Activated CD4-positive, alpha-beta T cell treated with anti-CD3 and anti-CD28 coated beads for 48 hours (primary cell): ENCODE data around the gene DNAJC8.

Experiments
- DNase-seq: peaks from one replicate; pipeline ENCODE4 v3.0.0-alpha.2; 2020

DNAJC8 gene

DNA sequence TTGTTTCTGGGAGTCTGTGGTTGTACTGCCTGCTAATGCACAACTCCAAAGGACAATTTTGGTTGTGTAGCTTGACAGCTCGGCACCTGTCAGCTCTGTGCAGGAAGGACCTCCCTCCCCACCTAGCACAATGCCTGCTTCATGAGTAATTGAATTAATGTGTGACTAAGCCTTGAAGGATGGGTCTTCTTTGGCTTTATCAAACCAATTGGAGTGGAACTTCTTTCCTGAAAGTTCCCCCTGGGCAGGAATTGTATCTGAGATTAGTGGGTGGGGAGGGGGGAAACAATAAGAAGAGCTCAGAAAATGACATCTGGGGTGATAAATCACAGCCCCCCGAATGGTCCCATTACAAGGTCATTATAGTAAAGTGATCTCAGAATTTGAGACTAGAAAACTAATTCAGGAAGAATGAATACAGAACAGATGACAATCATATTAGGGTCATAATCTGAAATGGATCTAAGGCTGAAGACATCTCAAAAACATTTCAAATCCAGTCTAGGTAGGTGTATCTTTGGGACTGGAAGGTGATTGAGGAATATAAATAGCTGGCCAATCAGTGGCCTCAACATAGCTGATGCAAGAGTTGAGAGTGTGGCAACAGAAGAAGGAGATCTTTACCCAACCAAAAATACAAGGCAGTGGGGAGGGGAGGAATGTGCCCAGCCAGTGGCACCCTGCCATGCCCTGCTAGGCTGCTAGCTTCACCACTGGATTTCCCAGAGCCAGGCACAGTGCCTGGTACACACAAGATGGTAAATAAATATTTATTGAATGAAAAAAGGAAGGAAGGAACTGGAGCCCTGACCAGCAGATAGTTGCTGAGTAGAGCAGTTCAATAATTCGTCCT is 16.4 kb upstream of the DNAJC8 start:
- peak; percentile 52 for DNase-seq

DNA sequence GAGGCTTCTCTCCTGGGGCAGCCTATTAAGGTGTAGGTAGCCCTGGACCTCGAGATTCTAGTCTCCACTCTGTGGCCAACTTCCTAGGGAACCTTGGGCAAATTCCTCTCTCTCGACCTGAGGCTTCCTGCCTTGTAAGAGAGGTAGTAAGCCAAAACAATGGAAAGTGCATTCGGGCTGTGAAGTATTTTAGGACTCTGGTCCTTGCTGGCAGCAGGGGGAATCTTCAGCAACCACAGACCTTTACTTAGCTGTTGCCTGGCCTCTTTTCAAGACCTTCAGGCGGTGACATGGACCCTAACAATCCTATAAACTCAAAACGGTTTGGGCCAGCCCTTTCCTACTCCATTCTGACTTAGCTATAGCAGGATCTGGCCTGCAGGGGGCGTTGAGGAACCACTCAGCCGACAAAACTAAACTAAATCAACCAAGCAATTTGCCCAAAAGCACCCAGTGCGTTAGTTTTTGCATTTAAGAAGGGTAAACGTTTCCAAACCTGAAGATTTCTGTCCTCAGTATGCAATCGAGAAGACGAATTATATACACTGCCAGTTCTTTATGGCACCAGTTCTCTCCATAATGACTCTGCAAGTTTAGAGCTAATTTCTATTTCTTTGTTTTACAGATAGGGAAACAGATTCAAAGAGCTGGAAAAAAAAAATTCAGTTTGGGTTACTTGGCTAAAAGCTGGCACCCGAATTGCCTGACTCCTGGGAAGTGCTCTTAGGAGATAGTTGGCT is 15.6 kb upstream of the DNAJC8 start:
- peak; percentile 89 for DNase-seq

DNA sequence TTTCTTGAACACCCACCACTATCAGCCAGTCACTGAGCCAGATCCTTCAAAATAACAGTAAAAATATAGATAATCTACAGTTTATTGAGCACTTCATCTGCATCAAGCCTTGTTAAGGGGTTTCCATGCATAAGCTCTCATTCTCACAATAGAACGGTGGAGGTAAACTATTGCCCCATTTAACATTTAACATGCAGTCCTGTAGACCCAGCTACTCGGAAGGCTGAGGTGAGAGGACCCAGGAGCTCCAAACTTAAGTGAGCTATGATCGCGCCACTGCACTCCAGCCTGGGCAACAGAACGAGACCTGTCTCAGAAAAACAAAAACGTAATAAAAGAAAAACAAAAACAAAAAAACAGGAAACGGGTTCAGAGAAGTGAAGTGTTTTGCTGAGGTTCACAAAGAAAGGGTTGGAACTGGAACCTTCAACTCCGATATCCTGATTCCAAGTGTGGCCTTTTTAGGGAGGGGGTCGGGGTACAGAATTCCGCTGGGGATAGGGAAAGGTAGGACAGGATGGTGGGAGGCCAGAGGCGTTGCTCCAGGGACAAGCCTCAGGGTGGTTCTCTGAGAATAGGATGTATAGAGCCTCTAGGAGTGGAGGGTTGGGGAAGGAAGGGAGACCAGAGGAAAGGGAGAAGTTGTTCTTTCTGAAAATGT is 14.9 kb upstream of the DNAJC8 start:
- no peak for DNase-seq

DNA sequence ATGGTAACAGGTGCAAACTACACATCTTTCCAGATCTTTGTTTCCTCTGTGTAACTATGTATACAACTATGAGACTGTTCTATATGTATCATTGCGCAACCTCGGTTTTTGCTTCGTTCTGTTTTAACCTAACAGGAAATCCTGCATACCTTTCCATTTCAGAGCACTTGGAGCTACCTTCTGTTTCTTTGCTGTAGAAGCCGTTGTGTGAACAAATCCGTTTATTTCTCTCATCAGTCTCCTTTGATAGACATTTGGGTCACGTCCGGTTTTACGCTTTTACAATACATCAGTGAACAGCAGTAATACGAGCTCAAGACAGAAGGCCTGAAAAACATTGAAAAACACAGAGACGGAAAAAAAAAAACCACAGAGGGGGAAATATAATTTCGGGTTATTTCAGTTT is 13.6 kb upstream of the DNAJC8 start:
- DNase-seq: peak; percentile 35

DNA sequence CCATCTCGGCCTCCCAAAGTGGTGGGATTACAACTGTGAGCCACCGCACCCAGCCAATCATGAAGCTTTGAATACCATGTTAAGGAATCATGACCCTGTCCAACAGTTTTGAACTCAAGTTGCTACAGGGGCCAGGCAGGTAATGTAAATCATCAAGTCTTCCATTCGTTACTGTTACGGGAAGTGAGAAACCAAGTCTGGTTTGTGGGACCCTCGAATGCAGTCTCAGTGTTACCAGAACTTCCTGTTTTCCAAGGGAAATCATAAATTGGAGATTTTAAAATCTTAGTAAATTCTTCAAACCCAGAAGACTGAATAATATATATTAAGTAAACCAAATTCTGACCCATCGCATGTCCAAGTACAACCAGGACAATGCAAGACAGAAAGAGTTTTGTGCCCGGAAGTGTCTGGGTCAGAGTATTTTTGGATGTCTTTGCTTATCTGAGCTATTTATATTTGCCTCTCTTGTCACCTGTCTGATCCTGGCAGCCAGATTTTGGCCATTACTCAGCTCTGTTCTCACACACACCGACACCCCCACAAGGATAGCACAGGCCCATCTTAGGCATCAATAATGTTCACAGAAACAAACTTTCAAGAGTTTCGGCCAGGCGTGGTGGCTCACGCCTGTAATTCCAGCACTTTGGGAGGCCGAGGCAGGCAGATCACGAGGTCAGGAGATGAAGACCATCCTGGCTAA is 11.9 kb upstream of the DNAJC8 start:
- DNase-seq: no peak

DNA sequence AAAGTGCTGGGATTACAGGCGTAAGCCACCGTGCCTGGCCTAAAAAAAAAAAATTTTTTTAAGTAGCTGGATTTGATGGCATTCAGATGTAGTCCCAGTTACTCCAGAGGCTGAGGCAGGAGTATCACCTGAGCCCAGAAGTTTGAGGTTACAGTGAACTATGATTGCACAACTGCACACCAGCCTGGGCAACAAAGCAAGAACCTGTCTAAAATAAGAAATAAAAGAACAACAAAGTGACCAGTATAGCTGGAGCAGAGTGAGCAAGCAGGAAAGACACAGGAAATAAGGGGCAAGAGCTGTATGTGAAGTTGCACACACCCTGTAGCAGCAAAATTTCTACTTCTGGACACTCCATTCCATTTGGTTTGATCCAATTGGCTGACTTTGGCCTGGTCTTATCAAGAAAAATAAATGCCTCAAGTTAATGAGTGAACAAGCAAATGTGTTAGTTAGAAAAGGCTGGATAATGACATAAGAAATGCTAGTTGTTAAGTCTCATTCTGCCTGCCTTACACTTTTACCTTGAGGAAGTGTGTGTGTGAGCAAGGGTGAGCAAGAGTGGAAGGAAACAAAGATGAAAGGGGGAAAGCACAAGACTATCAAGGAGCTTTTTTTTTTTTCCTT is 11.0 kb upstream of the DNAJC8 start:
- no peak for DNase-seq

DNA sequence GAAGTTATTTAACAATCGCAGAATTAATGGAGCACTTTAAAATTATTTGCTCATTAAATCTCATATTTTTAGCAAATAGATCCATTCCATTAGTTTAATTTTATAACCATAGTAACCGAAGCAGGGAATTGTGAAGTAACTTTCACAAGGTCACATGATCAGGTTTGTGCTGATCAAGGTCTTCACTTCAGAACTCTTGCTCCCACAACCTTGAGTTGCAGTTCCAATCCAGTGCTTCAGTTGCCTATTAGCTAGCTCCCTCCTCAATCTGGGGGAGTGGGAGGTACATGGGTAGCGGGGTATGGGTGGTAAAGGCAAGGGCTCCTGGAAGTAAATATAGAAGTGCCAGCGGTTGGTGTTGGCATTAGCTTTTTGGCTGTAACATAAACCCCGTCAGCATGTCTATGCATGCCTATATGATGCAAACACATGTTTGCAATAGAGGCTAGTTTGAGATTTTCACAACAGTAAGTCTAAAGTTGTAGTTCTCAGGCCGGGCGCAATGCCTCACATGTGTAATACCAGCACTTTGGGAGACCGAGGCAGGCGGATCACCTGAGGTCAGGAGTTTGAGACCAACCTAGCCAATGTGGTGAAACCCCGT is 8.9 kb upstream of the DNAJC8 start:
- DNase-seq: no peak

DNA sequence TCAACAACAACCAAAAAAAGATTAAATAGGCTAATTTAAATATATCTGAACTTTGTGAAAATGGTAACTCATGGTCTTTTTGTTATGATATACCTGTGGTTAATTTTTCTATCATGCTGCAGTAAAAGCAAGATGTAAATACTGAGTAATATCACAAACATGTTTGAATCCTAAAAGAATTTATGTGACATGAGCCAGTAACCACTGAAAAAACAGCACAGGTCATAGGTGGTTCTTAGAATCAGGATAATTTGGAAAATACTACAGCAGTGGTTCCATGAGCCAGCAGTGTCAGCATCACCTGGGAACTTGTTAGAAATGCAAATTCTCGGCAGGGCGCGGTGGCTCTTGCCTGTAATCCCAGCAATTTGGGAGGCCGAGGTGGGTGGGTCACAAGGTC is 7.2 kb upstream of the DNAJC8 start:
- DNase-seq: no peak

DNA sequence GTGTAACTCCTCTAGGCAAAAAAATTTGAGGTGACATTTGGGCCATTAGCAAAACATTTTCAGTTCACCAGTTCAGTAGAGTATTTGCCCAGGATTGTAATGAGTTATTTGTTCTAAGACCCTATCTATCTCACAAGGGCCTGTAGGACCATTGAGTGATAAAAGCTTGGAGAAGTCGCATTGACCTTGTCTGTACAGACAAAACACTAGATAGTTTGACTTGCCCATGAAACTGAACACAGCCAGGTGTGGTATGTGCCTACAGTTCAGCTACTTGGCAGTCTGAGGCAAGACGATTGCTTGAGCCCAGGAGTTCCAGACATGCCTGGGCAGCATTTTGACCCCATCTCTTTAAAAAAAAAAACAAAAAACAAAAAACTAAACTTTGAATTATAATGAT is 6.2 kb upstream of the DNAJC8 start:
- no peak for DNase-seq

DNA sequence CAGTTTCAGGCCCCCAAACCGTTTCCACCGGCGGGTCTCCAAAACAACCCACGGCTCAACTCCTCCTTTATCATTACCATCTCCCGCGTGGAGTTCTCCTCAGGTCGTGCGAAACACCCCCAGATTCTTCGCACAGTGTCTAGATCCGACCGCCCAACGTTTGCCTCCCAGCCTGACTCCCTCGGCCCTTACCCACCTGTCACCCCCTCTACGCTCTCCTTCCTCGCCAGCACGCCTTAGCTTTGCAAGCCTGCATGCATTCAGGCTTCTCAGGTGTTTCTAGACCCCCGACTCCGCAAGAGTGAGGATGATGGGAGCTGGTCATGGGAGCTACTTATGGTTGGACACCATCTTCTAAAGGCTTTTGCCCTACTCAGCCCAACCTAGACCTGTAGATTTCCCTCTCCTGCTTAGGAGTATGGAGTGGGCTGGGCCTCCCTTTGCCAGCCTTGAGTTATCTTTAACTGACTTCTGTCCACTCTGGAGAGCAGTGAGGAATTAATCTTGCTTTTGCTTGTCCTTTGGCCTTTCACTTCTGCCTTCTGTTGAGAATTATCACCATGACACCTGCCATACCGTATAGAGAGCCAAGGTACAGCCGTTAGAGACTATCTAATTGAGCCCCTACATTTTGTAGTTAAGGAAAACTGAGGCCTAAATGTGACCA is 4.0 kb upstream of the DNAJC8 start:
- DNase-seq: no peak

DNA sequence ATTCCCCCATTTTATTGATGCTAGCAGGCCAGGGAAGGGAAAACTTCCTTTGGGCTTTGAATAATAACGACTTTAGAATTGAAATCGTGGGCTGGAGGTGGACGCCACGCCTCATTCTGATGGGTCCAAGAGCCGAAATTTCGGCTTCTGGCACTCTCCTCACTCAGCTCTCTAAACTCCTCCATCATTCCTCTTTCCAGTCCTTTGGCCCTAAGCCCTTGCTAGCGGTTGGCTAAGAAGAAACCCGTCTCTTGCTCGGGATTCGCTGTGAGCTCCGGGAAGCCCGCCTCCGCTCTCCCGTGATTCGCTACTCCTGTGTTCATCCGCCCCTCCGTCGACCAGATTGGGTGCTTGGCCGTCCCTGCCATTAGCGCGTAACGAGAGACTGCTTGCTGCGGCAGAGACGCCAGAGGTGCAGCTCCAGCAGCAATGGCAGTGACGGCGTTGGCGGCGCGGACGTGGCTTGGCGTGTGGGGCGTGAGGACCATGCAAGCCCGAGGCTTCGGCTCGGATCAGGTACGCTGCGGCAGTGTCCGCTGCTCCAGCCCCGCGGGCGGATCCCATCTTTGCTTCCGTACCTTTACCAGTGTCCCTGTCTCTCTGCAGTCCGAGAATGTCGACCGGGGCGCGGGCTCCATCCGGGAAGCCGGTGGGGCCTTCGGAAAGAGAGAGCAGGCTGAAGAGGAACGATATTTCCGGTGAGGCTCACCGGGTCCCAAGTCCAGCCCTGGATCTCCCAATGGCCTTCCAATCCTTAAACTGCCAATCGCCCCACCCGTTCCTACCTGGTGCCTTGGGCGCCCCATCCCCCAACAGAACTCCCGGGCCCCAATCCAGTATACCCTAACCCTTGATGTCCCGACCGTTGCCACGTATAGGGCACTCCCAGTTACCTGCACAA is 3.2 kb upstream of the DNAJC8 start, which contains the start of gene ATP5IF1:
ATP5IF1 (plus strand) TSS at position 370 of the 901 bp plus-strand sequence; CDS start at position 430, 60 bp downstream.
- DNase-seq: peak; percentile 97

DNA sequence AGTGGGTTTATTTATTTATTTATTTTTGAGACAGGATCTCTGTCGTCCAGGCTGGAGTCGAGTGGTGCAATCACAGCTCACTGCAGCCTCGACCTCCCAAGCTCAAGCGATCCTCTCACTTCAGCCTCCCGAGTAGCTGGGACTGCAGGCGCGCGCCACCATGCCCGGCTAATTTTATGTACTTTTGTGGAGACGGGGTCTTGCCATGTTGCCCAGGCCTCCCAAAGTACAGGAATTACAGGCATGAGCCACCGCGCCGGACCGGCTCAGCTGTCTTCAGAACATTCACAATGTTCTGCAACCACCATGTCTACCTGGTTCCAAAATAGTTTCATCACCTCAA is 406 bp upstream of the DNAJC8 start:
- DNase-seq: no peak

DNA sequence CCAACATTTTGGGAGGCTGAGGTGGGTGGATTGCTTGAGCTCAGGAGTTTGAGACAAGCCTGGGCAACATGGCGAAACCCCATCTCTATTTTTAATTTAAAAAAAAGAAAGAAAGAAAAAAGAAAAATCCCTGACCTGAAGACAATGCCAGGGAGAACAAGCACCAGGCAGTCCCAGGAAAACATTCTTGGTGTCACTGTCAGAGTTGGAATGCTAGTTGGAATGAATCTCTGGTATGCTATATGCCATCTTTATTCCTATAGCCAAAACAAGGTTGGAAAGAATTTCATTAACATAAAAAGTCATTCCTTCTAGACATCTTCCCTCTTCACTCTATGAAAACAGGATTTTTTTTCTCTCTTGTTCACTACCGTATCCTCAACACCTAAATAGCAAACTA is 2.8 kb downstream of the DNAJC8 start:
- no peak for DNase-seq

DNA sequence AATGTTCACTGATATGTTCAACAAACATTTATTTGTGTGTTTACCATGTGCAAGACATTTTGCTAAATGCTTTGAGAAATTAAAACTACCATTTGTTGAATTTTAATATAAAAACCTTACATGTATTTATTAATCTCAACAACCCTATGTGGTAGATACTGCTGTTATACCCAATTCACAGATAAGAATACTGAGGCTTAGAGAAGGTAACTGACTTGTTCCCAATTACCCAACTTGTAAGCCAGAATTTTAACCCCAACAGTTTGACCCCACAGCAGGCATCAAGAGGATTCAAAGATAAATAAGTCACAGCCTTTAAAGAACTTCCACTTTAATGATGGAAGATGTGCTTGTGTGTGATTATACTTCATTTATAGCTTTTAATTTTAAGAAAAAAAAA is 3.7 kb downstream of the DNAJC8 start:
- no peak for DNase-seq

DNA sequence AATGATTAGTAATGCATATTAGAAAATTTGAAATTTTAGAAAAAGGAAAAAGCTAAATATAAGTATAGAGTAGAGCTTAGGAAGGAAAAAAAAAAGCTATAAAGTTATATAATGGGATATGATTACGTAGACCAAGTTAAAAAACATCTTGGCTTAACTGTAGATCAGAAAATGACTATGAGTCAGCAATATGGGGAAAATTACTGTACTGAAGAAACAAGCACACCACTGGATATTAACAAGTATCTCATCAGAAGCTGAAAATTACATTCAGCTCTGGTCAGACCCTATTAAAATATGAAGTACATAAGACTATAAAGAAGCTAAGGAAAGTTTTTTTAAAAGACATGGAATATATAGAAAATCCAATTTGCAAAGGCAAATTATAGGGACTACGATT is 19.5 kb downstream of the DNAJC8 start:
- DNase-seq: no peak

DNA sequence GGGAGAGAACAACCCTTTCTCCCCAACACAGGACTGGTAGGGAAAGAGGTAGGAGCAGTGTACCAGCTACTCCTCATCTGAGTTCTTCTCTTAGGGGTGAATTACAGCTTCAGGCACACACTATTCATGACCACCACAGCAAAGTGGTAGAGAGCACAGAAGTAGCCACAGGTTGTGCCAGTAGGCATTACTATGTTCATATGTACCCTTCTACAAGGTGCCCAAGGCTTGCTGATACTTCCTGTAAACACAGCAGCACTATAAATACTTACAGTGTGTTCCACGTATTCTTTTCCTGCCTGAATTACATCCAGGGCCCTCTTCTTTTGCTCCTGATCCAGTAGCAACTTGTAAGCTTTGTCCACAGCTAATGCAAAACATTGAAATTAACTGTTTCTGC is 23.1 kb downstream of the DNAJC8 start:
- DNase-seq: no peak

DNA sequence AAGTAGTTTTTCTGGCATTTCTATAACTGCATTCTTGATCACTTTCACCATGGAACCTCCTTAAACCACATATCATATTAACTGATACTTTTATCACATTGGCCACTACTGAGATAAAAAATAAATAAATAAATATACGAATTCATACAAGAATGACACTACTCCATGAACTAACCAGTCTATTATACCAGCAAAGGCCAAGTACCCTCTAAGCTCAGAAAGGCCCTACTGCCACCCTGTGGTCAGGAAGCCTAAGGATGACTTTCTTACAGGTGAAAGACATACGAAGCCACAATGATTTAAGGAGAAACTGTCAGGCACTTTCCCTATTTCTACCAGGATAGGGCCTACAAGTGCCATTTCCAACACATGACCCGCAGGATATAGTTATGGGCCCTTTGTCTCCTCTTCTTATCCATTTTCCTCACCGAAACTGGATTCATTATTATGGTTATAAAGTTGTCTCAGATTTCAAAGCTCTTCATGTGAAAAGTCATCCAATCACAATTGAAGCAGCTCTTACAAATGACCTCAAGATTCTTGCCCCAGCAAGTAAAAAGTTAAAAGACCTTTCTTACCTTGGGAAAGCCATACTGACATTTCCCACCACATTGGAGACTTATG is 23.9 kb downstream of the DNAJC8 start:
- DNase-seq: peak; percentile 68

DNA sequence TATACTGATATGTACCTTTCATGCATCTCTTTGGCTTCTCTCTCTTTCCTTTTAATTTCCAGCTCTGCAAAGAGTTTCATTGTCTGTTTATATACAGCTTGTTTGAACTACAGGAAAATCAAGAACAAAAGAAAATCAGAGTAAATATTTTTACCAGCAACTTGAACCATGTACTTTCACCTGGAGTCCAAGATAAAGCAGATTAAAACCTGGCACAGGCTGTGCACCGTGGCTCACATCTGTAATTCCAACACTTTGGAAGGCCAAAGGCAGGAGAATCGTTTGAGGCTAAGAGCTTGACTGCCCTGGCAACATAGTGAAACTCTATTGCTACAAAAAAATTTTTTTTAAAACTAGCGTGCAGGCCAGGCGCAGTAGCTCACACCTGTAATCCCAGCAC is 27.6 kb downstream of the DNAJC8 start:
- DNase-seq: no peak

DNA sequence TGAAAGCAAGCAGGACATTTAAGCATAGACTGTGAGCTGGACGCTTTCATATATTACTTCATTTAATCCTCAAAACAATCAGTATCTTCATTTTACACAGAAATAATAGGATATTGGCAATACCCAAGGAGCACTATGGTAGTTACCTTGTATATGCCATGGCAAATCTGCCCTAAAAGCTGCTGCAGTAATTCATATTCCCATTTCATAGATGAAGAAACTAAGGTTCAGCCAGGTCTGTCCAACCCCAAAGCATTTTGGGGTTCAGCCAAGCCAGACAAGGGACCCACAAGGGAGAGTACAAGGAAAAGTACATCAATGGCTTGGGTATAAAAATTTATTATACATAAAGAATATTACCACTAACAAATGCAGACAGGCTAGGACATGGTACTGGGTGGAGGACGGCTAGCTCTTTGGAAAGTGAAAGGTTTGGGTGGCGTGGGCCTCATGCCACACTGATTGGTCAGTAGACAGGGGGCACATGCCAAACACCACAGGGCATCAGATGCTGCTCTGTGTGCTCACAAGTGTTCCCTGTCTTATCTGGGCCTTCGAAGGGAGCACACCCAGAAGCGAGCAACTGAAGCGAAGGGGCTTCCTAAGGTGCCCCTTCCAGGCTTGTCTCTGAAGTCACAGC is 32.5 kb downstream of the DNAJC8 start:
- DNase-seq: no peak
